Activated CD4-positive, alpha-beta T cell treated with anti-CD3 and anti-CD28 coated beads, Interleukin-2, amount 10 ng/mL, durations not matched to agents 24 days and 14 days (primary cell): ENCODE results near the gene PFKFB4. TPM values are rescaled to one million over a fixed set of nuclear protein-coding genes. Genes with fewer than 3 reads are reported as not detected.

Experiments
- DNase-seq: peaks from one replicate; pipeline ENCODE4 v3.0.0; 2022
- H3K27ac Mint-ChIP-seq: one replicate; pipeline ENCODE4 v1.8.0; 2022; ENCODE audit warnings: mild to moderate bottlenecking, mixed read lengths
- H3K27me3 Mint-ChIP-seq: one replicate; pipeline ENCODE4 v1.8.0; 2022; ENCODE audit warnings: mixed read lengths
- H3K36me3 Mint-ChIP-seq: one replicate; pipeline ENCODE4 v1.8.0; 2022; ENCODE audit warnings: low read depth, mild to moderate bottlenecking, mixed read lengths
- H3K4me1 Mint-ChIP-seq: one replicate; pipeline ENCODE4 v1.8.0; 2021; ENCODE audit warnings: mixed read lengths
- H3K4me3 Mint-ChIP-seq: one replicate; pipeline ENCODE4 v1.8.0; 2022; ENCODE audit warnings: mild to moderate bottlenecking, moderate library complexity, mixed read lengths
- H3K9me3 Mint-ChIP-seq: one replicate; pipeline ENCODE4 v1.8.0; 2021; ENCODE audit warnings: mixed read lengths
- intact Hi-C: fragments of 100-400 bp; cut with micrococcal nuclease; formaldehyde crosslinking; loops from one replicate; pipeline ENCODE4 v1.15.1; 2023
- total RNA-seq: library from RNA; stranded (reverse); gene quantifications from 2 replicates; pipeline ENCODE4 v1.2.3, GENCODE V29; 2022

PFKFB4 gene
- total RNA-seq, 1 donor from 2014 or later: 44.0 TPM

DNA sequence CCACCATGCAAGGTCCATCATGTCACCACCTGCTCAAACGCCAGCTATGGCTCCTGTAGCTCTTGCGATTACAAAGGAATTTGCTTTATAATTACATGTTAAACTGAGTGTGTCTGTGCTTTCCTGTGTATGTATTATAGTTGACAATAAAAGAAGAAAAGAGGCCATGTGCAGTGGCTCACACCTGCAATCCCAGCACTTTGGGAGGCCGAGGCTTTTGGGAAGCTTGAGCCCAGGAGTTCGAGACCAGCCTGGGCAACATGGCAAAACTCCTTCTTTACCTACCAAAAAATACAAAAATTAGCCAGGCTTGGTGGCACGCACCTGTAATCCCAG lies 83.0 kb downstream of the PFKFB4 start:
- H3K36me3 Mint-ChIP-seq: peaks cover 31% of the 10 kb centered on the region
- peaks cover 47% of the 10 kb centered on the region for H3K4me1 Mint-ChIP-seq
- no peak for DNase-seq
- H3K4me3 Mint-ChIP-seq: peak overlapping the region; percentile 85
- no peaks in the 10 kb centered on the region for H3K27me3 Mint-ChIP-seq
- intact Hi-C loops: loop anchor here (1.0 to 10.0 kb wide), 6 partner anchors 8 to 1851 kb away; partner anchors contain the start of genes ATRIP, CDC25A, HYAL2 and TUSC2
- H3K27ac Mint-ChIP-seq: peak overlapping the region; percentile 97
- no peaks in the 10 kb centered on the region for H3K9me3 Mint-ChIP-seq

- intact Hi-C loops: loop anchor here (1.0 to 10.0 kb wide), 7 partner anchors 8 to 1852 kb away; partner anchors contain the start of genes ATRIP, CCDC51, CDC25A and HYAL2
- H3K4me1 Mint-ChIP-seq: peaks cover 47% of the 10 kb centered on the region
- peak; percentile 98 for DNase-seq
- no peaks in the 10 kb centered on the region for H3K9me3 Mint-ChIP-seq
- no peaks in the 10 kb centered on the region for H3K27me3 Mint-ChIP-seq
- peak overlapping the region; percentile 85 for H3K4me3 Mint-ChIP-seq
- H3K36me3 Mint-ChIP-seq: peaks cover 33% of the 10 kb centered on the region
- peak overlapping the region; percentile 97 for H3K27ac Mint-ChIP-seq
Measured at GRCh38 chr3:48472923-48473616, 83.5 kb downstream of the PFKFB4 start.

- Mint-ChIP-seq H3K27ac (peak overlapping the region; percentile 97), H3K36me3 (peaks cover 34% of the 10 kb centered on the region), H3K4me1 (peaks cover 47% of the 10 kb centered on the region), H3K9me3 (no peaks in the 10 kb centered on the region), H3K4me3 (peak overlapping the region; percentile 85), H3K27me3 (no peaks in the 10 kb centered on the region)
- DNase-seq: no peak
- intact Hi-C loops: loop anchor here (1.0 to 10.0 kb wide), 2 partner anchors 32 to 1852 kb away; partner anchors contain the start of genes CCDC51, HYAL2, TMA7 and TUSC2
Measured at GRCh38 chr3:48472673-48472922, 84.0 kb downstream of the PFKFB4 start.

DNA sequence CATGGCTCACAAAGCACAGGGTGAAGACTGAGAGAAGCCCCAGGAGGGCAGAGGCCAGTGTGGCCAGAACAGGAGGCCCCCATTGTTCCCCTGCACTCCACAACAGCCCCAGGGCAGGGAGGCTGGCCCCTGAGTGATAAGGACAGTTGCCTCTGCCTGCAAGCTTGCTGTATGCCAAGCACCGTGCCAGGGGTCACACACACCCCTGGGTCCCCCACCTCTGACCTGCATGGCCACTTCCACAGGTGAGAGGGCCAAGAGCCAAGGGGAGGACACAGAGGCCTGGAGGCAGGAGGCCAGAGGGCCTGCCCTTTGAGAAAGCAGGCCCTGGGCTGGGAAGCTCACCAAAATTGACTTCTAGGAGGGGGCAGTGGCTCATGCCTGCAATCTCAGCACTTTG lies 86.3 kb downstream of the PFKFB4 start:
- peaks cover 58% of the 10 kb centered on the region for H3K4me1 Mint-ChIP-seq
- peak overlapping the region; percentile 92 for H3K27ac Mint-ChIP-seq
- DNase-seq: peak; percentile 63
- H3K27me3 Mint-ChIP-seq: no peaks in the 10 kb centered on the region
- peak overlapping the region; percentile 96 for H3K4me3 Mint-ChIP-seq
- H3K36me3 Mint-ChIP-seq: peaks cover 52% of the 10 kb centered on the region
- H3K9me3 Mint-ChIP-seq: no peaks in the 10 kb centered on the region
- intact Hi-C loops: loop anchor here (10.0 kb wide), 1 partner anchor 1855 kb away; the partner anchor contains the start of genes HYAL2 and TUSC2

- Mint-ChIP-seq H3K4me1 (peaks cover 53% of the 10 kb centered on the region), H3K27ac (peak overlapping the region; percentile 92), H3K9me3 (no peaks in the 10 kb centered on the region), H3K36me3 (peaks cover 47% of the 10 kb centered on the region), H3K27me3 (no peaks in the 10 kb centered on the region), H3K4me3 (peak overlapping the region; percentile 96)
- DNase-seq: peak; percentile 63
- intact Hi-C loops: loop anchor here (10.0 kb wide), 1 partner anchor 384 kb away; no protein-coding TSS in a partner anchor
Measured at GRCh38 chr3:48469046-48469915, 87.3 kb downstream of the PFKFB4 start.

- peak; percentile 61 for DNase-seq
- H3K9me3 Mint-ChIP-seq: no peaks in the 10 kb centered on the region
- peaks cover 48% of the 10 kb centered on the region for H3K36me3 Mint-ChIP-seq
- peaks cover 50% of the 10 kb centered on the region for H3K4me1 Mint-ChIP-seq
- H3K27ac Mint-ChIP-seq: peak overlapping the region; percentile 93
- intact Hi-C loops: loop anchor here (10.0 kb wide), 1 partner anchor 384 kb away; no protein-coding TSS in a partner anchor
- no peaks in the 10 kb centered on the region for H3K27me3 Mint-ChIP-seq
- peak overlapping the region; percentile 96 for H3K4me3 Mint-ChIP-seq
Measured at GRCh38 chr3:48468329-48468731, 88.3 kb downstream of the PFKFB4 start.

Other genes starting within 250 kb of the PFKFB4 start
- gene SPINK8, start 223.1 kb downstream of the PFKFB4 start, total RNA-seq: not detected in 2 replicates
- 0.14 and 0.28 TPM in 2 replicates for gene FBXW12, start 184.6 kb downstream of the PFKFB4 start, total RNA-seq
- 5.7 and 6.5 TPM in 2 replicates for gene PLXNB1, start 126.7 kb downstream of the PFKFB4 start, total RNA-seq
- 24.4 and 25.9 TPM in 2 replicates for gene CCDC51, start 116.7 kb downstream of the PFKFB4 start, total RNA-seq
- gene TMA7, start 116.5 kb downstream of the PFKFB4 start, total RNA-seq: 272 and 275 TPM in 2 replicates
- 18.3 and 20.0 TPM in 2 replicates for gene ATRIP, start 110.1 kb downstream of the PFKFB4 start, total RNA-seq
- gene SHISA5, start 52.6 kb downstream of the PFKFB4 start, total RNA-seq: 79.1 and 84.9 TPM in 2 replicates
- gene UCN2, start 7.0 kb upstream of the PFKFB4 start, total RNA-seq: not detected in 2 replicates
- gene COL7A1, start 38.5 kb upstream of the PFKFB4 start, total RNA-seq: 0.56 and 0.62 TPM in 2 replicates
- 224 and 235 TPM in 2 replicates for gene UQCRC1, start 52.8 kb upstream of the PFKFB4 start, total RNA-seq
- 0.64 and 0.89 TPM in 2 replicates for gene TMEM89, start 65.0 kb upstream of the PFKFB4 start, total RNA-seq
- 57.2 and 58.2 TPM in 2 replicates for gene SLC26A6, start 78.7 kb upstream of the PFKFB4 start, total RNA-seq
- gene CELSR3, start 106.1 kb upstream of the PFKFB4 start, total RNA-seq: 14.5 and 15.2 TPM in 2 replicates
- gene NCKIPSD, start 129.1 kb upstream of the PFKFB4 start, total RNA-seq: 53.1 and 54.1 TPM in 2 replicates
- 57.9 and 58.4 TPM in 2 replicates for gene IP6K2, start 160.4 kb upstream of the PFKFB4 start, total RNA-seq